ENCODE measurements around the gene ABHD16B. TPM values are rescaled to one million over a fixed set of nuclear protein-coding genes. Genes with fewer than 3 reads are reported as not detected.

Gene ABHD16B
- total RNA-seq, 2 experiments from 2014 or later, result not detected

Other genes with a start within 250 kb of the ABHD16B start
- gene GMEB2, start 234.4 kb upstream of the ABHD16B start, total RNA-seq, result 10 to 100 TPM; 16.3 to 19.3 TPM
- 10 to 100 TPM in 1 of 2 experiments, 1 to 10 TPM in 1; 8.0 to 15.9 TPM for gene STMN3, start 208.1 kb upstream of the ABHD16B start, total RNA-seq
- 10 to 100 TPM; 50.0 to 53.6 TPM for gene RTEL1, start 203.2 kb upstream of the ABHD16B start, total RNA-seq
- not detected for gene TNFRSF6B, start 164.8 kb upstream of the ABHD16B start, total RNA-seq
- gene ARFRP1, start 153.5 kb upstream of the ABHD16B start, total RNA-seq, result 10 to 100 TPM; 62.6 to 62.7 TPM
- 10 to 100 TPM; 38.8 to 54.6 TPM for gene ZGPAT, start 153.5 kb upstream of the ABHD16B start, total RNA-seq
- 100 to 1,000 TPM in 1 of 2 experiments, 10 to 100 TPM in 1; 49.2 to 138 TPM for gene LIME1, start 124.8 kb upstream of the ABHD16B start, total RNA-seq
- 100 to 1,000 TPM in 1 of 2 experiments, 10 to 100 TPM in 1; 69.9 to 111 TPM for gene SLC2A4RG, start 121.7 kb upstream of the ABHD16B start, total RNA-seq
- under 1 TPM; 0.15 to 0.84 TPM for gene ZBTB46, start 30.2 kb upstream of the ABHD16B start, total RNA-seq
- 10 to 100 TPM; 33.5 to 46.2 TPM for gene TPD52L2, start 3.8 kb downstream of the ABHD16B start, total RNA-seq
- 10 to 100 TPM; 44.4 to 51.9 TPM for gene DNAJC5, start 33.6 kb downstream of the ABHD16B start, total RNA-seq
- 10 to 100 TPM; 41.1 to 41.9 TPM for gene UCKL1, start 94.9 kb downstream of the ABHD16B start, total RNA-seq
- gene ZNF512B, start 108.4 kb downstream of the ABHD16B start, total RNA-seq, result 10 to 100 TPM; 13.5 to 18.2 TPM
- gene SAMD10, start 118.1 kb downstream of the ABHD16B start, total RNA-seq, result 10 to 100 TPM; 26.0 to 33.4 TPM
- 10 to 100 TPM; 77.5 to 80.6 TPM for gene PRPF6, start 119.6 kb downstream of the ABHD16B start, total RNA-seq
- 10 to 100 TPM; 17.5 to 19.0 TPM for gene C20orf204, start 174.7 kb downstream of the ABHD16B start, total RNA-seq
- 1 to 10 TPM in 1 of 2 experiments, under 1 TPM in 1; 0.20 to 1.8 TPM for gene SOX18, start 188.1 kb downstream of the ABHD16B start, total RNA-seq
- 10 to 100 TPM; 54.3 to 57.4 TPM for gene TCEA2, start 201.7 kb downstream of the ABHD16B start, total RNA-seq
- gene RGS19, start 218.0 kb downstream of the ABHD16B start, total RNA-seq, result 100 to 1,000 TPM in 1 of 2 experiments, 10 to 100 TPM in 1; 84.5 to 119 TPM
- under 1 TPM; 0.75 to 0.99 TPM for gene OPRL1, start 218.6 kb downstream of the ABHD16B start, total RNA-seq
- gene LKAAEAR1, start 222.9 kb downstream of the ABHD16B start, total RNA-seq, result not detected
- not detected for gene NPBWR2, start 246.1 kb downstream of the ABHD16B start, total RNA-seq

Measured in activated CD8-positive, alpha-beta memory T cell treated with anti-CD3 and anti-CD28 coated beads, Interleukin-2, amount 10 ng/mL, durations not matched to agents 7 days and 5 days (primary cell).